GM23248 (cell line): ENCODE measurements around the gene CFAP61. TPM values are rescaled to one million over a fixed set of nuclear protein-coding genes. Genes with fewer than 3 reads are reported as not detected.

ENCODE experiments used
- DNase-seq: peaks from one replicate; pipeline ENCODE4 v3.0.0-alpha.2; 2015
- H2AFZ ChIP-seq: fragments of 200-600 bp; sonication (generic); 2 replicates; pipeline ENCODE4 v1.6.1; 2016; ENCODE audit warnings: antibody characterized with exemption
- H3F3A ChIP-seq: fragments of 200-600 bp; sonication (generic); 2 replicates; pipeline ENCODE4 v1.6.1; 2016; ENCODE audit warnings: mild to moderate bottlenecking, antibody characterized with exemption, mixed run types; ENCODE audit not compliant: insufficient read depth
- H3K27ac ChIP-seq: fragments of 200-600 bp; sonication (generic); 2 replicates; pipeline ENCODE4 v1.5.1; 2016; ENCODE audit warnings: mild to moderate bottlenecking
- H3K27me3 ChIP-seq: fragments of 200-600 bp; sonication (generic); replicated peaks from 2 replicates; pipeline ENCODE4 v1.6.1; 2016; ENCODE audit warnings: mild to moderate bottlenecking; ENCODE audit not compliant: insufficient read depth
- H3K36me3 ChIP-seq: fragments of 200-600 bp; sonication (generic); 2 replicates; pipeline ENCODE4 v1.6.1; 2016; ENCODE audit warnings: low read depth, mild to moderate bottlenecking
- H3K4me1 ChIP-seq: fragments of 200-600 bp; sonication (generic); 2 replicates; pipeline ENCODE4 v1.6.1; 2016; ENCODE audit warnings: mild to moderate bottlenecking; ENCODE audit not compliant: insufficient read depth
- H3K4me2 ChIP-seq: fragments of 200-600 bp; sonication (generic); one replicate; pipeline ENCODE4 v1.6.1; 2016; ENCODE audit warnings: mild to moderate bottlenecking; ENCODE audit not compliant: unreplicated experiment
- H3K4me3 ChIP-seq: fragments of 200-600 bp; sonication (generic); 2 replicates; pipeline ENCODE4 v1.5.1; 2016; ENCODE audit warnings: mild to moderate bottlenecking
- H3K79me2 ChIP-seq: fragments of 200-600 bp; sonication (generic); 2 replicates; pipeline ENCODE4 v1.6.1; 2016; ENCODE audit warnings: mild to moderate bottlenecking; ENCODE audit not compliant: insufficient read depth
- H3K9ac ChIP-seq: fragments of 200-600 bp; sonication (generic); 2 replicates; pipeline ENCODE4 v1.6.1; 2016; ENCODE audit warnings: mild to moderate bottlenecking
- H3K9me2 ChIP-seq: fragments of 200-600 bp; sonication (generic); 2 replicates; pipeline ENCODE4 v1.6.1; 2016; ENCODE audit warnings: mixed run types, mild to moderate bottlenecking, moderate library complexity; ENCODE audit not compliant: insufficient read depth
- H3K9me3 ChIP-seq: fragments of 200-600 bp; sonication (generic); one replicate; pipeline ENCODE4 v1.6.1; 2017; ENCODE audit warnings: low read depth
- H4K20me1 ChIP-seq: fragments of 200-600 bp; sonication (generic); 2 replicates; pipeline ENCODE4 v1.6.0; 2016; ENCODE audit not compliant: insufficient read depth
- EZH2 ChIP-seq: fragments of 200-600 bp; sonication (generic); IDR thresholded peaks from 2 replicates; pipeline ENCODE4 v1.6.1; 2018; ENCODE audit warnings: antibody characterized with exemption, mild to moderate bottlenecking; ENCODE audit not compliant: insufficient read depth, poor library complexity, severe bottlenecking
- EZH2phosphoT487 ChIP-seq: fragments of 200-600 bp; sonication (generic); IDR thresholded peaks from 2 replicates; pipeline ENCODE4 v1.6.1; 2018; ENCODE audit warnings: antibody characterized with exemption, moderate library complexity, mild to moderate bottlenecking, low read depth; ENCODE audit not compliant: insufficient read depth
- WGBS, 2 experiments: methylation state at CpG; one replicate each; pipeline ENCODE4 v1.1.6; 2015 to 2017; ENCODE audit warnings: low lambda C conversion rate in 2 of 2, low coverage in 1 of 2; ENCODE audit errors: missing lambda C conversion rate in 2 of 2; 5-methylcytosine and 5-hydroxymethylcytosine counted together
- in situ Hi-C: fragments of 300-500 bp; cut with MboI; formaldehyde crosslinking; loops from 2 replicates; pipeline ENCODE4 v1.15.0; 2020
- polyA plus RNA-seq: library from polyadenylated mRNA; unstranded; fragments of >200 nt; fragmentation: Nextera tagmentation; extraction: Ambion mirVana; gene quantifications from 2 replicates; pipeline ENCODE4 v1.2.1, GENCODE V29; 2016
- total RNA-seq: library from RNA; depleted of rRNA; stranded (reverse); fragments of >200 nt; shearing (Covaris generic); gene quantifications from 2 replicates; pipeline ENCODE4 v1.2.3, GENCODE V29; 2014

Gene CFAP61
- total and polyA plus RNA-seq, 2 experiments from 2014 or later, result not detected

- H3K36me3 ChIP-seq, result no peaks in the 10 kb centered on the region
- no peak overlapping the region for H3K4me3 ChIP-seq
- no peak overlapping the region for H3K9ac ChIP-seq
- H3F3A ChIP-seq, result no peaks in the 10 kb centered on the region
- no peaks in the 10 kb centered on the region for H3K27me3 ChIP-seq
- no peak overlapping the region for H2AFZ ChIP-seq
- H3K27ac ChIP-seq, result no peak overlapping the region
- no peaks in the 10 kb centered on the region for H3K79me2 ChIP-seq
- H4K20me1 ChIP-seq, result no peaks in the 10 kb centered on the region
- no peak overlapping the region for H3K4me2 ChIP-seq
- no peaks in the 10 kb centered on the region for H3K9me2 ChIP-seq
- H3K9me3 ChIP-seq, result no peaks in the 10 kb centered on the region
- in situ Hi-C loops, result no loop called here
- DNase-seq, result no peak
- TF ChIP-seq EZH2, result no peak
- TF ChIP-seq EZH2phosphoT487, result no peak
- no peaks in the 10 kb centered on the region for H3K4me1 ChIP-seq
- 56 to 61% methylated on average over 6 of the region's 6 CpGs for WGBS, 2 experiments
These were observed 8.1 kb downstream of the CFAP61 start for GRCh38 chr20:20060234-20060998.

- H3K27ac ChIP-seq, result no peak overlapping the region
- in situ Hi-C loops, result no loop called here
- H4K20me1 ChIP-seq, result no peaks in the 10 kb centered on the region
- no peak overlapping the region for H2AFZ ChIP-seq
- no peaks in the 10 kb centered on the region for H3K36me3 ChIP-seq
- WGBS, 2 experiments, result 44% methylated on average over 12 of the region's 12 CpGs
- no peaks in the 10 kb centered on the region for H3F3A ChIP-seq
- no peak overlapping the region for H3K4me3 ChIP-seq
- H3K4me2 ChIP-seq, result no peak overlapping the region
- no peaks in the 10 kb centered on the region for H3K4me1 ChIP-seq
- no peak overlapping the region for H3K9ac ChIP-seq
- no peaks in the 10 kb centered on the region for H3K27me3 ChIP-seq
- H3K9me2 ChIP-seq, result no peaks in the 10 kb centered on the region
- TF ChIP-seq EZH2 (no peak), EZH2phosphoT487 (no peak)
- no peaks in the 10 kb centered on the region for H3K9me3 ChIP-seq
- no peaks in the 10 kb centered on the region for H3K79me2 ChIP-seq
- peak; percentile 36 for DNase-seq
These were observed 11.8 kb downstream of the CFAP61 start for GRCh38 chr20:20063941-20064702.

GRCh38 chr20:20065361-20065760, 13.0 kb downstream of the CFAP61 start:
- no peak for DNase-seq
- no peaks in the 10 kb centered on the region for H3K9me3 ChIP-seq
- 43 to 45% methylated on average over 1 of the region's 1 CpG for WGBS, 2 experiments
- H4K20me1 ChIP-seq, result no peaks in the 10 kb centered on the region
- no peak overlapping the region for H3K4me2 ChIP-seq
- no peaks in the 10 kb centered on the region for H3F3A ChIP-seq
- H3K4me3 ChIP-seq, result no peak overlapping the region
- H3K9ac ChIP-seq, result no peak overlapping the region
- no peaks in the 10 kb centered on the region for H3K36me3 ChIP-seq
- no peaks in the 10 kb centered on the region for H3K27me3 ChIP-seq
- H3K27ac ChIP-seq, result no peak overlapping the region
- no peak for TF ChIP-seq EZH2phosphoT487
- TF ChIP-seq EZH2, result no peak
- H2AFZ ChIP-seq, result no peak overlapping the region
- H3K9me2 ChIP-seq, result no peaks in the 10 kb centered on the region
- in situ Hi-C loops, result no loop called here
- H3K79me2 ChIP-seq, result no peaks in the 10 kb centered on the region
- no peaks in the 10 kb centered on the region for H3K4me1 ChIP-seq

- no peak overlapping the region for H3K9ac ChIP-seq
- TF ChIP-seq EZH2, result no peak
- TF ChIP-seq EZH2phosphoT487, result no peak
- 53% methylated on average over 9 to 10 of the region's 10 CpGs for WGBS, 2 experiments
- H3F3A ChIP-seq, result no peaks in the 10 kb centered on the region
- H3K36me3 ChIP-seq, result no peaks in the 10 kb centered on the region
- no peak overlapping the region for H2AFZ ChIP-seq
- no peaks in the 10 kb centered on the region for H4K20me1 ChIP-seq
- H3K27me3 ChIP-seq, result peaks cover 9% of the 10 kb centered on the region
- DNase-seq, result no peak
- H3K4me3 ChIP-seq, result no peak overlapping the region
- no peak overlapping the region for H3K27ac ChIP-seq
- H3K4me1 ChIP-seq, result 0 out of 2 replicates have a peak, but pooled peaks cover under 1% of the 10 kb centered on the region
- H3K9me2 ChIP-seq, result no peaks in the 10 kb centered on the region
- no peak overlapping the region for H3K4me2 ChIP-seq
- no peaks in the 10 kb centered on the region for H3K9me3 ChIP-seq
- in situ Hi-C loops, result no loop called here
- no peaks in the 10 kb centered on the region for H3K79me2 ChIP-seq
These were observed 18.8 kb downstream of the CFAP61 start for GRCh38 chr20:20070871-20071726.
